B cell (primary cell): ENCODE measurements around the gene IRGQ. TPM values are rescaled to one million over a fixed set of nuclear protein-coding genes. Genes with fewer than 3 reads are reported as not detected.
A peak's percentile ranks its signal among the peaks of the same experiment; 100 is the strongest.

Experiments used
- ATAC-seq: fragments of 200-7000 bp; cut with Tn5 transposase; one replicate; pipeline ENCODE4 v1.10.0; 2021; ENCODE audit warnings: low read depth, mild to moderate bottlenecking, moderate number of reproducible peaks, moderate library complexity
- CTCF ChIA-PET: fragments of 350-600 bp; sonication (Branson Sonifier 250); formaldehyde crosslinking; loops from one replicate; lab custom pipeline; 2021; ENCODE audit warnings: antibody characterized with exemption, inconsistent platforms; lab: Charles Lee
- POLR2A ChIA-PET: fragments of 350-600 bp; sonication (Branson Sonifier 250); formaldehyde crosslinking; loops from one replicate; lab custom pipeline; 2021; ENCODE audit warnings: antibody characterized with exemption; lab: Charles Lee
- DNase-seq: peaks from one replicate; pipeline ENCODE4 v3.0.0; 2013
- H2AFZ ChIP-seq: 2 replicates; pipeline ENCODE4 v1.6.1; 2012; ENCODE audit warnings: mild to moderate bottlenecking, low read depth, low read length; ENCODE audit not compliant: insufficient read depth, poor library complexity, severe bottlenecking
- H3K27ac ChIP-seq, 2 donors: 1 replicate in 1 of 2; 2 replicates in 1 of 2; pipeline ENCODE4 v1.5.1; 2012 to 2013; ENCODE audit warnings: low read length in 2 of 2, mild to moderate bottlenecking in 2 of 2, moderate library complexity in 1 of 2
- H3K27me3 ChIP-seq, 4 experiments: fragments of 200-600 bp in 1 of 4; sonication (generic) in 1 of 4; replicated peaks in 1 of 4; 1 replicate in 2 of 4; 2 replicates in 2 of 4; pipeline versions ENCODE4 v1.6.1 to v1.7.0; 2013 to 2016; ENCODE audit warnings: low read length in 3 of 4, mild to moderate bottlenecking in 2 of 4, mixed read lengths in 1 of 4, moderate library complexity in 1 of 4; ENCODE audit not compliant: insufficient read depth in 4 of 4, control insufficient read depth in 3 of 4; ENCODE audit errors: control extremely low read depth in 1 of 4
- H3K36me3 ChIP-seq, 2 experiments: replicated peaks in 1 of 2; 1 replicate in 1 of 2; 2 replicates in 1 of 2; pipeline versions ENCODE4 v1.6.1 to v1.7.1; 2013; ENCODE audit warnings: low read length in 1 of 2; ENCODE audit not compliant: insufficient read depth in 2 of 2, control insufficient read depth in 1 of 2; ENCODE audit errors: control extremely low read depth in 1 of 2, extremely low read depth in 1 of 2
- H3K4me1 ChIP-seq, 2 donors: fragments of 200-600 bp in 1 of 2; sonication (generic) in 1 of 2; 1 replicate in 1 of 2; 2 replicates in 1 of 2; pipeline versions ENCODE4 v1.5.1 to v1.6.1; 2013 to 2017; ENCODE audit warnings: low read length in 2 of 2; ENCODE audit not compliant: control insufficient read depth in 2 of 2, insufficient read depth in 2 of 2
- H3K4me2 ChIP-seq: replicated peaks from 2 replicates; pipeline ENCODE3; 2012; ENCODE audit warnings: mild to moderate bottlenecking, low read depth, low read length; ENCODE audit not compliant: poor library complexity, severe bottlenecking
- H3K4me3 ChIP-seq, 5 experiments: fragments of 200-600 bp in 1 of 5; sonication (generic) in 1 of 5; 1 replicate in 3 of 5; 2 replicates in 2 of 5; pipeline versions ENCODE4 v1.5.1 to v1.7.0; 2011 to 2016; ENCODE audit warnings: low read length in 4 of 5, mild to moderate bottlenecking in 4 of 5, low read depth in 2 of 5, control low read depth in 1 of 5, moderate library complexity in 1 of 5; ENCODE audit not compliant: insufficient read depth in 1 of 5; ENCODE audit errors: control extremely low read depth in 1 of 5, extremely low read depth in 1 of 5
- H3K79me2 ChIP-seq: fragments of 200-600 bp; sonication (generic); one replicate; pipeline ENCODE4 v1.6.0; 2016; ENCODE audit warnings: low read length; ENCODE audit not compliant: control insufficient read depth, insufficient read depth
- H3K9ac ChIP-seq: fragments of 200-600 bp; sonication (generic); 2 replicates; pipeline ENCODE4 v1.6.1; 2017; ENCODE audit warnings: mild to moderate bottlenecking, low read length, moderate library complexity
- H3K9me3 ChIP-seq, 3 donors: one replicate each; pipeline versions ENCODE4 v1.6.1 to v1.7.1; 2013; ENCODE audit warnings: low read length in 2 of 3; ENCODE audit not compliant: control insufficient read depth in 2 of 3, insufficient read depth in 1 of 3; ENCODE audit errors: control extremely low read depth in 1 of 3
- H4K20me1 ChIP-seq: 2 replicates; pipeline ENCODE4 v1.6.0; 2012; ENCODE audit warnings: mild to moderate bottlenecking, low read length; ENCODE audit not compliant: insufficient read depth, control insufficient read depth, poor library complexity, severe bottlenecking
- H3K27ac Mint-ChIP-seq: one replicate; pipeline ENCODE4 v1.8.0; 2021; ENCODE audit warnings: mixed read lengths
- H3K27me3 Mint-ChIP-seq: one replicate; pipeline ENCODE4 v1.8.0; 2021; ENCODE audit warnings: mixed read lengths
- H3K4me1 Mint-ChIP-seq: one replicate; pipeline ENCODE4 v1.8.0; 2021; ENCODE audit warnings: mixed read lengths
- H3K4me3 Mint-ChIP-seq: one replicate; pipeline ENCODE4 v1.8.0; 2021; ENCODE audit warnings: mixed read lengths
- H3K9me3 Mint-ChIP-seq: one replicate; pipeline ENCODE4 v1.8.0; 2022; ENCODE audit warnings: mixed read lengths; ENCODE audit not compliant: insufficient read depth
- EZH2 ChIP-seq: IDR thresholded peaks from 2 replicates; pipeline ENCODE4 v1.6.1; 2012; ENCODE audit warnings: borderline replicate concordance, low read depth, mild to moderate bottlenecking, moderate library complexity, low read length; ENCODE audit not compliant: insufficient read depth, poor library complexity, severe bottlenecking
- WGBS: methylation state at CpG from one replicate; pipeline ENCODE4 v1.1.5; 2013; ENCODE audit warnings: missing lambda C conversion rate; ENCODE audit not compliant: insufficient coverage; 5-methylcytosine and 5-hydroxymethylcytosine counted together
- intact Hi-C: fragments of 100-400 bp; cut with micrococcal nuclease; formaldehyde crosslinking; loops from one replicate; pipeline ENCODE4 v1.10.0; 2022
- polyA plus RNA-seq: library from polyadenylated mRNA; depleted of rRNA; stranded (reverse); fragments of >200 nt; gene quantifications from 2 replicates; pipeline ENCODE4 v1.2.3, GENCODE V29; 2012
- total RNA-seq, 2 donors: library from RNA; stranded (reverse); fragments of 120-200 nt in 1 of 2; gene quantifications; 1 replicate in 1 of 2; 2 replicates in 1 of 2; pipeline versions ENCODE4 v1.2.3 to v1.2.4, GENCODE V29; 2013 to 2022
- TF ChIP-seq, protein P1 (sequence below): fragments of 200-600 bp; IDR thresholded peaks from one replicate; pipeline ENCODE4 v1.8.0; 2022; ENCODE audit warnings: antibody characterized with exemption, mild to moderate bottlenecking

IRGQ gene
- total and polyA plus RNA-seq, 2 donors (not counting 1 experiment from before 2014, with no cell fraction given): 20.3 to 22.6 TPM

GRCh38 chr19:43562698-43563241 lies 33.2 kb downstream of the IRGQ start:
- DNase-seq (peak; percentile 93), ATAC-seq (peak; percentile 85)
- 40% methylated on average over 1 of the region's 14 CpGs for WGBS
- Mint-ChIP-seq H3K9me3 (no peaks in the 10 kb centered on the region), H3K4me3 (peak overlapping the region; percentile 68), H3K27me3 (no peaks in the 10 kb centered on the region), H3K4me1 (peaks cover 56% of the 10 kb centered on the region), H3K27ac (peak overlapping the region; percentile 99)
- peaks cover 0 to 11% (median 0%) of the 10 kb centered on the region in 3 donors for H3K9me3 ChIP-seq
- H3K4me2 ChIP-seq: peak overlapping the region; percentile 69
- ChIA-PET CTCF (interaction anchor here (1.2 to 1.5 kb wide), 2 partner anchors 9 to 12 kb away, joined by 3 to 5 read pairs; partner anchors contain the start of genes PINLYP and XRCC1), POLR2A (interaction anchor here (0.6 to 1.3 kb wide), 4 partner anchors 15 to 49 kb away, joined by 3 to 7 read pairs (median 4); partner anchors contain the start of gene ZNF575)
- peak overlapping the region in 3 of 5 experiments; percentile 7 to 45 (median 11) for H3K4me3 ChIP-seq
- peaks cover 42 to 52% of the 10 kb centered on the region in 2 donors for H3K4me1 ChIP-seq
- H4K20me1 ChIP-seq: no peaks in the 10 kb centered on the region
- H3K27ac ChIP-seq: peak overlapping the region; percentile 92
- H2AFZ ChIP-seq: peak overlapping the region; percentile 47
- peaks cover 3 to 11% of the 10 kb centered on the region in 2 experiments for H3K36me3 ChIP-seq
- H3K9ac ChIP-seq: peak overlapping the region; percentile 38
- no peak for TF ChIP-seq EZH2
- TF ChIP-seq, protein P1, sequence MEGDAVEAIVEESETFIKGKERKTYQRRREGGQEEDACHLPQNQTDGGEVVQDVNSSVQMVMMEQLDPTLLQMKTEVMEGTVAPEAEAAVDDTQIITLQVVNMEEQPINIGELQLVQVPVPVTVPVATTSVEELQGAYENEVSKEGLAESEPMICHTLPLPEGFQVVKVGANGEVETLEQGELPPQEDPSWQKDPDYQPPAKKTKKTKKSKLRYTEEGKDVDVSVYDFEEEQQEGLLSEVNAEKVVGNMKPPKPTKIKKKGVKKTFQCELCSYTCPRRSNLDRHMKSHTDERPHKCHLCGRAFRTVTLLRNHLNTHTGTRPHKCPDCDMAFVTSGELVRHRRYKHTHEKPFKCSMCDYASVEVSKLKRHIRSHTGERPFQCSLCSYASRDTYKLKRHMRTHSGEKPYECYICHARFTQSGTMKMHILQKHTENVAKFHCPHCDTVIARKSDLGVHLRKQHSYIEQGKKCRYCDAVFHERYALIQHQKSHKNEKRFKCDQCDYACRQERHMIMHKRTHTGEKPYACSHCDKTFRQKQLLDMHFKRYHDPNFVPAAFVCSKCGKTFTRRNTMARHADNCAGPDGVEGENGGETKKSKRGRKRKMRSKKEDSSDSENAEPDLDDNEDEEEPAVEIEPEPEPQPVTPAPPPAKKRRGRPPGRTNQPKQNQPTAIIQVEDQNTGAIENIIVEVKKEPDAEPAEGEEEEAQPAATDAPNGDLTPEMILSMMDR: no peak
- H3K27me3 ChIP-seq: no peaks in the 10 kb centered on the region
- intact Hi-C loops: loop anchor here (1.0 to 2.0 kb wide), 4 partner anchors 13 to 57 kb away; partner anchors contain the start of genes IRGQ, PINLYP, XRCC1 and ZNF428
- H3K79me2 ChIP-seq: peaks cover 21% of the 10 kb centered on the region

DNA sequence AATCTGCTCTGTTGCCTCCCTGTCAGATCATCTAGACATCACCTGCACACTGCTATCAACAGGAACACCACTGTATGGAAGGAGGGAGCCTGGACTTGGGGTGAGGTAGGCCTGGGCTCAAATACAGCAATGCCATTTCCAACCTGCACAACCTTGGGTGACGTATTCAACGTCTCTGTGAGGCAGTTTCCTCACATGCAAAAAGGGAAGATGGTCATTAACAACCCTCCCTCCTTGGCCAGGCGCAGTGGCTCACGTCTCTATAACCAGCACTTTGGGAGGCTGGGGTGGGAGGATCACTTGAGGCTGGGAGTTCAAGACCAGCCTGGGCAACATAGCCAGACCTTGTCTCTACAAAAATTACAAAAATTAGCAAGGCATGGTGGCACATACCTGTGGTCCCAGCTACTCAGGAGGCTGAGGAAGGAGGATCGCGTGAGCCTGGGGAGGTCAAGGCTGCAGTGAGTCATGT lies 33.7 kb downstream of the IRGQ start:
- H3K27me3 Mint-ChIP-seq: no peaks in the 10 kb centered on the region
- H3K9me3 ChIP-seq: peaks cover 0 to 11% (median 0%) of the 10 kb centered on the region in 3 donors
- intact Hi-C loops: loop anchor here (1.0 to 2.0 kb wide), 3 partner anchors 29 to 57 kb away; partner anchors contain the start of genes IRGQ, ZNF428, ZNF575 and ZNF576
- H3K9me3 Mint-ChIP-seq: no peaks in the 10 kb centered on the region
- peak overlapping the region; percentile 69 for H3K4me2 ChIP-seq
- no peaks in the 10 kb centered on the region for H4K20me1 ChIP-seq
- H3K27ac Mint-ChIP-seq: peak overlapping the region; percentile 99
- no peaks in the 10 kb centered on the region for H3K27me3 ChIP-seq
- ATAC-seq (no peak), DNase-seq (peak; percentile 67)
- peak overlapping the region; percentile 68 for H3K4me3 Mint-ChIP-seq
- H3K4me1 ChIP-seq: peaks cover 42 to 52% of the 10 kb centered on the region in 2 donors
- CTCF ChIA-PET: interaction anchor here (1.2 to 1.9 kb wide), 3 partner anchors 9 to 32 kb away, joined by 3 to 7 read pairs (median 5); partner anchors contain the start of genes PINLYP and XRCC1
- no peak for TF ChIP-seq EZH2
- TF ChIP-seq, protein P1: no peak
- H3K4me1 Mint-ChIP-seq: peaks cover 56% of the 10 kb centered on the region
- H3K36me3 ChIP-seq: peaks cover 3 to 12% of the 10 kb centered on the region in 2 experiments
- WGBS: no CpG with 5 or more reads among the region's 6 CpGs
- H3K27ac ChIP-seq: peak overlapping the region; percentile 92
- POLR2A ChIA-PET: interaction anchor here (0.6 to 1.3 kb wide), 2 partner anchors 15 to 44 kb away, joined by 5 to 7 read pairs; no protein-coding TSS in a partner anchor
- H3K4me3 ChIP-seq: peak overlapping the region in 3 of 5 experiments; percentile 7 to 45 (median 11)
- H3K79me2 ChIP-seq: peaks cover 25% of the 10 kb centered on the region
- peak overlapping the region; percentile 38 for H3K9ac ChIP-seq
- peak overlapping the region; percentile 47 for H2AFZ ChIP-seq
